HL-60/S4 (cell line): ENCODE measurements around the gene MAN1C1.

ENCODE experiments used
- in situ Hi-C: fragments of 300-500 bp; cut with MboI; formaldehyde crosslinking; loops from 2 replicates; pipeline ENCODE4 v1.14.3; 2022; ENCODE audit warnings: low sequenced_read_pairs

The MAN1C1 gene

DNA sequence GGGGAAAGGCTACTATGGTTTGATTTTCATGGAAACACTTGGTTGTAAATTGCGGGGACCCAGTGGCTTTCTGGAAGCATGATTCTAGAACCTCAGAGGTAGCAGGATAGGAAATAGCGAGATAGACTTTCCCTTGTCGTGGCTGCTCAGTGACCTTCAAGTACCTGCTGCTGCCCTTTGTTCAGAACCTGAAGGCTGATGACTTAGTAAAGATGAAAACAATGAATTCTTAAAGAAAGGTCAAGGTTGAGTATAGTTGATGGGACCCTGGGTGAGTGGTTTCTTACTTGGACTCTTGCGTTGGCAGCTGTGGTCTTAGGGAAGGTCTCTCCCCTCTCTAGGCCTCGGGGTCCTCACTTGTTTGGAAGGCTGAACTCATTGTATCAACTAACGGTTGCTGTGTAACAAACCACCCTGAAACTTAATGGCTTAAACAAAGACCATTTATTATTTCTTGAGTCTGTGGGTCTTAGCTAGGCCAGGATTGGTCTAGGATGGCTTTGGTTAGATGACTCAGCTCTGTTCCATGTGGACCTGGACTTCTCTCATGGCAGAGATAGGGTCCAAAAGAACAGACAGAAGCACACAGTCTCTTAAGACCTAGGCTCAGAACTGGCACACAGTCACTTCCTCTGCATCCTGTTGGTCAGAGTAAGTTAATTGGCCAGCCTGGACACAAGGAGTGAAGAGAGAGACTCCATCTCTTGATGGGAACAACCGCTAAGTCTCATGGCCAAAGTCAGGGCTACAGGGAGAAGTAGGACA is 94.2 kb downstream of the MAN1C1 start:
- in situ Hi-C loops, result no loop called here

DNA sequence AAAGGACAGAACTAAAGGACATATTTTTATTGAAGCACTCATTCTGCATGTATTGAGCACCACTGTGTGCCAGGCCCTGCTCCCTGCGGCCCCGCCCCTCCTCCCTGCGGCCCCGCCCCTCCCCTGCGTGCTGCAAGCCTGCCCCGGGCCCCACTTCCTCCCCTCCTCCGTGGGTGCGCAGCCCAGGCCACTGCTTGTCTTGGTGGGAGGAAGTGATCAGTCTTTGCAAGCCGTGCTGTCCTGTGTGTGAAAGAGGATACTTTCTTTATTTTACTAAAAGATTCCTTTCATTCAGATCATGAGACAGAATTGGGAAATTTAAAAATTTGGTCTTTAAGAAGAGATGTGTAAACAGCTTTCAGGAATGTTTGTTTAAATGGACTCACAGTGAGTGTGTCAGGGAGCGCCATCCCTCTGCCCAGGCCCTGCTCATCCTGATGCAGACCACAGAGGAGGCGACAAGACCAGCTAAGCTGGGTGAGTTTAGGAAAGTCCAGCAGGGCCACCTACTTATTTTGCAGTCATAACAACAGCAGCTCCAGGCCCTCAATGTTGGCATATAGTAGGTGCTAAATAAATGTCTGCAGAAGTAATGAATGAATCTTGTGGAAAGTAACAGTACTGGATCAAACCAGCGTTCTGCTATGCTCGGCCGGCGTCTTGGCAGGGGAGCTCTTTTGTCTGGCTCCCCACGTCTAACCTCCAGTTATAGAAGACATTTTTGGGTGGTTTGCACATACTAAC is 95.1 kb downstream of the MAN1C1 start:
- in situ Hi-C loops, result no loop called here

DNA sequence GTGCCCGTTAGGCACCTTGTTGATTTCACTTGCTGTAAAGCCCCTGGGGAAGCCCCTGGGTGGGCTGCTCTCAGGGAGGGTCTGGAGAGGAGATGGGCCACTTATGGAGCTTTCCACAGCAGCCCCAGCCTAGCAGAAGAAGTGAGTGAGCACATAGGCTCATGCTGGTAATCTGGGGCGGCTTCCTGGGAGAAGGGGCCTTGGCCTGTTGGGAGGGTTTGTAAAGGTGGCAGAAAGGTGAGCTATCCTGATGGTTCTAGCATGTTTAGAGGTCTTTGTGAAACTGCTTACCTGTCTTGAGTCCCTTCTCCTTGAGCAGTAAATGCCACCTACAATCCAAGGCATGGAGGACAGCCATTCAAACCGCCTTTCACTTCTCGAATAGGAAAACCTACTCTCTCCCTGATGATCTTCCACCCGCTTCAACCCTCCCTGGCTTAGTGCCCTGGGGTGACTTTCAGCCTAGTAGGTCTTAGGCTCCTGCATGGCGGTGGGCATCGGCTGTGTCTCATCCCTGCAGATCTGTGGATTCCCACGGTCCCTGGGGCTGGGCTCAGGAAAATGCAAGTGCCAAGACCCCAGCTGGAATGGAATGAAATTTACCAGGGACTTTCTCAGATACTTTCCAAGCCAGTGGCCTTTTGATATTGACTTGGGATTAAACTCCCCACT is 95.8 kb downstream of the MAN1C1 start:
- in situ Hi-C loops, result no loop called here

DNA sequence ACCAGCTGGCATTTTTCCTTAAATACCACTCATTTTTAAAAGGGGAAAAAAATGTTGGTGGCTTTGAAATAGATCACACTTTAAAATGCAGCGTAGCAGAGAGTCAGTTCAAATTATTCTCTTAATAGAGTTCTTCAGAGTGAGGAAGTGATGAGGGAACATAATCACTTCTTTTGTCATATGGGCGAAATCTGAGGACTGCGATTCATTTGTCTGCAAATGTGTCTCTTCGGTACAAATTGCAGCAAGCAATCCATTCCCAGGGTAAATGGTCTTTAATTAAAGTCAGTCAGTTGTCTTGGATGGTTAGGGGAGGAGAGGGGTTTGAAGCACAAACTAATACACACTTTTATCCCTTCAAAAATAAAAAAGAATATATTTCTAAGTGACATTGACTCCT is 97.4 kb downstream of the MAN1C1 start:
- in situ Hi-C loops, result no loop called here

DNA sequence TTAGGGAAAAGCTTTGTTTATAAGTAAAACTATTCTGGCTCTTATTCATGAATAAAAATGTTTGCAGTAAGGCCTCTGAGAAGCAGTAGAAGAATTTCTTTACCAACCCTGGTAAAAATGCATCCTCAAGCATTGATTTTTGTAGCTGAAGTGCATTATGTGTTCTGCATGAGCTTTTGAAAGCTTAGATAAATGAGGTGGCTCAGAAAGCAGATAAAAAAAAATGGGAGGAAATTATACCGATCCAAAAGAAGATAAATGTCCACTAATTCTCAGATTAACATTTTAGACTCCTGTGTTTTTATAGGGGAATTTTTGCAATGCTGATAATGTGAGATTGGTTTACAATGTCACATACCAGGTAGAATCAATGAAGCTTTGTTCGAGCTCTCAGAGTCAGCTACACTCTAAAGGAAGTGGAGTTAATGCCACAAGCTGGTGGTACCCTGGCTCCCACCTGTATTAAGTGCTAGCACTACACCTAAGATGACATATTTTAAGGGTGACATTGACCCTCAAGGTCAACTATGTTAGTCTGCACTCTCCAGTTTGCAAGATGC is 97.9 kb downstream of the MAN1C1 start:
- in situ Hi-C loops, result no loop called here

DNA sequence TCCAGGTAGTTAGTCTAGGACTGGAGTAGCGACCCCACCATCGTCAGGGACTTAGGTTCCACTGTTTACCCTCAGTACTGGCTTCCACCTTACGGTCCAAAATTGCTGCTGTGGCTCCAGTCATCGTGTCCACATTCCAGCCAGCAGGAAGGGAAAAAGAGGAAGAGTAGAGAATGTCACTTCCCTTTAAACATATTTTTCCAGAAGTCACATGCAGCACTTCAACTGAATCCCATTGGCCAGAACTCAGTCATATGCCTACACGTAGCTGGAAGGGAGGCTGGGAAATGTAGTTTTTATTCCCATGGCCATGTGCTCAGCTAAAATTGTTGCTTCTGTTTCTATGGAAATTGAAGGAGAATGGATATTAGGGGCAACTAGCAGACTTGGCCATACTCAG is 99.3 kb downstream of the MAN1C1 start:
- in situ Hi-C loops, result no loop called here

DNA sequence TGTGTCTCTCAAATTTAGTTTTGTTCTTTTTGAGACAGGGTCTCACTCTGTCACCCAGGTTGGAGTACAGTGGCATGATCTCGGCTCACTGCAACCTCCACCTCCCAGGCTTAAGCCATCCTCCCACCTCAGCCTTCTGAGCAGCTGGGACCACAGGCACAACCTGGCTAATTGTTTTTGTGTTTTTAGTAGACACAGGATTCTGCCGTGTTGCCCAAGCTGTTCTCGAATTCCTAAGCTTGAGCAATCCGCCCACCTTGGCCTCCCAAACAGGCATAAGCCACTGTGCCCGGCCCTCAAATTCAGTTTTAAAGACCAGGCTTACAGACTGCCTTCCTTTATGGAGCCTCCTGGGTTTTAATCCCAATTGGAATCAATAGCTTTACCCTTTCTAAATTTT is 99.7 kb downstream of the MAN1C1 start:
- in situ Hi-C loops, result no loop called here

DNA sequence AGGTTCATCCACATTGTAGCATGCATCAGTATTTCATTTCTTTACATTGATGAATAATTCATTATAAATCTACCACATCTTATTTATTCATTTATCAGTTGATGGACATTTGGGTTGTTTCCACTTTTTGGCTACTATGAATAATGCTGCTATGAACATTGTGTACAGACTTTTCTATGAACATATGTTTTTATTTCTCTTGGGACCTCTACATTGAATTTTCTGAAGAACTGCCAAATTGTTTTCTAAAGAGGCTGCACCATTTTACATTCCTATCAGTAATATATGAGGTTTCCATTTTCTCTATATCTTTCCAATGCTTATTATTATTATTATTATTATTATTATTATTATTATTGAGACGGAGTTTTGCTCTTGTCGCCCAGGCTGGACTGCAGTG is 102.1 kb downstream of the MAN1C1 start:
- in situ Hi-C loops, result no loop called here

DNA sequence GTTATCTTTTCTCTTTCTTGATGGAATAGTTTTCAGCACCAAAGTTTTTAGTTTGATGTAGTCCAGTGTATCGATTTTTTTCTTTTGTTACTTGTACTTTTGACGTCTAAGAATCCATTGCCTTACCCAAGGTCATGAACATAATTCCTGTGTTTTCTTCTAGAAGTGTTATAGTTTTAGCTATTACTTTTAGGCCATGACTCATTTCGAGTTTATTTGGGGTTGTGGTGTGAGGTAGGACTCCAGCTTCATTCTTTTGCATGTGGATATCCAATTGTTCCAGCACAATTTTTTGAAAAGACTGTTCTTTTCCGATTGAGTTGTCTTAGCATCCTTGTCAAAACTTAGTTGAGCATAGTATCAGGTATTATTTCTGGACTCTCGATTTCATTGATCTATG is 104.0 kb downstream of the MAN1C1 start:
- in situ Hi-C loops, result no loop called here

DNA sequence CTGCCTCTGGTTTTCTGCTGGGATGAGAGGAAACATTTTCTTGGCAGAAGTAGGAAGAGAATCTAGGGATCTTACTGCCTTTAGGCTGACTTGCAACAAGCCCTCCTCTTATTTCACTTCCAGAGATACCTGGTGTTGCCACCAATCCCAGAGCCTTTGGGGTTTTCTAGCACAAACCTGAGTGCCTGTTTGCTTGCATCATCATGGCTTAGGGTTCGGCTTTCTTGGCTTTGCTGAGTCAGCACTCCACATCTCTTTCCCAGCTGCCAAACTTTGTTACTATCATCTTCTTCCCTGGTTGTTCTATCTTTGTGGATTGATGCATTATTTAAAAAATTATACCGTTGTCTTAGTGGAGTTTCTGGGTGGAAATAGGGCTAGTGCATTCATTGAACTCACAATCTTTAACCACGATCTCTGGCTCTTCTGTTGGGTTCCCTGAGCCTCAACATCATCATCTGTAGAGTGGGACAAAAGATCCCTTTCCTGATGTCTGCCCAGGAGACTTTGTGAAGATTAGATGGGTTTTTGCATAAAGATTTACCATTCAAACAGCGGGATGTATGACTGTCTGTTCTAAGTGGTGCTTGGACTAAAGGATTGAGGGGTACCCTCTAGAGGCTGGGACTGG is 106.8 kb downstream of the MAN1C1 start:
- in situ Hi-C loops, result no loop called here

DNA sequence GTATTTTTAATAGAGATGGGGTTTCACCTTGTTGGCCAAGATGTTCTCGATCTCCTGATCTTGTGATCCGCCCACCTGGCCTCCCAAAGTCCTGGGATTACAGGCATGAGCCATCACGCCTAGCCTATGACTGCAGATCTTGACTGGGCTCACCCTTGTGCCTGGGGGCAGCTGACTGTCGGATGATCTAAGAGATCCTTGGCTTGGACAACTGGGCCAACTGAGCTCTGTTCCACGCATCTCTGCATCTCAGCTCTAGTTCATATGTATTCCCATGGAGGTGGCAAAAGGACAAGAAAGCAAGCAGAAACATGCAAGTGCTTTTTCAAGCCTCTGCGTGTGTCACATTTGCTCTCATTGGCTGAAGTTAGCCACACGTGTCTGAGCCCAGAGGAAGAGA is 107.6 kb downstream of the MAN1C1 start:
- in situ Hi-C loops, result no loop called here

DNA sequence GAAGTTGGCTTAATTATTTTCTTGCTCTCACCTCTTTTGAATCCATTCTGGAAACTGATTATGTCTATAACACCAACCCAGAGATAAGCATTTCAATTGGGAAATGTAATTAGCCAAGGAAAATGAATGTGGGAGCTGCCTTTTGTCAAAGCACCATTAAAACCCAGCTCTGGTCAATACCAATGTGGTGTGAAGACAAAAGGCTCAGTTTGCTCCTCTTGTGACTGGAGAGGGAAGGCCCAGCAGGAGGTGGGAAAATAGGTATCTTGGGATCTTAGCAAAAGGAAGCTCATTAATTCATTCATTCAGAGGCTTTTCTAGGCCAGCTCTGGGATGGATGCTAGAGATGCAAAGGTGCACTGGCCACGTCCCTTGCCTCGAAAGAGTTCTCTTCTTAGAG is 108.4 kb downstream of the MAN1C1 start:
- in situ Hi-C loops, result no loop called here

DNA sequence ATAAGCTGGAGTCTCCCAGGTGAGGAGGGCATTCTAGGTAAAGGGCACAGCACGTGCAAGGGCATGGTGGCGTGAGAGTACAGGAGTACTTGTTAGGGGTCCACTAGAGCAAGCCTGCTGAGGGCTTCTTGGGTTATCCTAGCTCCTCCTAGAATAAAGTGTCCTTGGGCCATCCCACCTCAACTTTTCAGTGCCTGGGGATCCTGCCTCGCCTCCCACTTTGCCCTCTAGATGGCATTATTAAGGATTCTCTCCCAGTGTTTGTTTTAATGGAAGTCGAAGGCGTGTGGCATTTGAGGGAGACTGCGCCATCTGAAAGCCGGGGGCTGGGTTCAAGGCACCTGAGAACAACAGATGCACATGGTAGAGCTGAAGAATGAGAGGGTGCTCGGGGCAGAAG is 108.9 kb downstream of the MAN1C1 start:
- in situ Hi-C loops, result no loop called here

DNA sequence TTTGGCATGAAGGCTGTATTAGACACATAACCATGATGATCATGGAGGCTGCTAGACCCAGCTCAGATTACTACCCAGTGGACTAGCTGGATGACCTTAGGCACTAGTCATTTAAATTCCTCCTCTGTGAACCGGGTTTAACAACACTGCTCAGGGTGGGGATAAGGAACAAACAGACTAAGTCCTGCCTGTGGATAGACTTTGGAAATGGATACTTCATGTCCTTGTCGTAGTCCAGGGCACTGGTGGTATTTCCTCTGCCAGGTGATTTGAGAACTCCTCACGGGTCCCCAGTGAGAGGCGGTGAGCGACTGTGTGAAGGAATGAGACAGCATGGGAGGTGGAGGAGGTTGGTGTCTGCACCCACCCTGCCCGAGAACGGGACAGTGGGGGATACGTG is 110.5 kb downstream of the MAN1C1 start:
- in situ Hi-C loops, result no loop called here

DNA sequence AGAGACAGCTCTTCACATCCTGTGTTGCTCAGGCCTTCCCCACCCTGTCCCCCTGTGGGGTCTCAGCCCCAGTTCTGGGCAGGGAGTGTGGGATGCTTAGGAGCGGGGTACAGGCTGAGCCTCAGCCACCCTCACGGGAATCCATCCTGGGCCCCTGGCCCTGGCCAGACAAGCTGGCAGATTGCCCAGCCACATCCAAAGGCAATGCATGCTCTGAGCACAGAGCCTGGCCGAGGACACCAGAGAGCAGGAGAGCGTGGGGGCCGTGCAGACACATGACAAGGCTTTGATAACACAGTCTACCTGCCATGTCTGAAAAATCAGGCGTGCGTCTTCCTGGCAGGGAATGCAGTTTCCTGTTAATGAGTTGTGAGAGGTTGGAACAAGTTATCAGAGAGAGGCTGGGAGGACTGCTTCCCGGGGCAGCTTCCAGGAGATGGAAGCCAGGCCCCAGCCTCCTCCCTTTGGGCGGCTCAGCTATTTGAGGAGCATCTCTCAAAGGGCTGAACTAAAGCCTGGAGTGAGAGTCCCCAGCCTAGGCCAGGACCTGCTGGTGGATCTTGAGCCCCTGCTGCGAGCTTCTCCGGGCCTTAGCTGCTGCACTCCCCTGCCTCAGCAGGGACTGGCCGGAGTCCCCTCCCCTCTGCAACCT is 111.2 kb downstream of the MAN1C1 start:
- in situ Hi-C loops, result no loop called here

DNA sequence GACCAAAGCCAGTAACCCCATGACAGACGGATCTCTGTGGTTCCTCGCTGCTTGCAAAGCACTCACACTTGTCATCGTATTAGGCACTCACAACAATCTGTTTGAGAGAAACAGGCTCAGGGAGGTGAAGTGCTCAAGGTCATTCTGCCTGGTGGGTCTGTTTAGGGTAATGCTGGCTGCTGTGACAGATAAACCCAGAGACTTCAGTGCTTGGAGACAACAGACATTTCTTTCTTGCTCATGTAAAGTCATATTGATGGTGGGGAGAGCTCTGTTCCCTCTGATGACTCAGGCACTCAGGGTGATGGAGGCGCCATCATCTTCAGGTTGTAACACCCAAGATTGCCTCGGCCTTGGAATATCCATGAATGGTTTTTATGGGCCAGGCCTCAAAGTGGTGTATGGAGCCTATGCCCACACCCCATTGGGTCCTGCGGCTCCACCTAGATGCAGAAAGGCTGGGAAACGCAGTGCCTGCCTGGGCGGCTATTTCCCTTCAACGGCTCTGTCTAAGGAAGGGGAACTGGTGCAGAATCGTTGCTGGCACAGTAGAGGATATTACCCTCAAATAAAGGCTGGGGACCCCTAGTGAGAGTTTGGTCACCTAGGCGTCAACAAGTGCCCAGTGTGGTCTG is 111.8 kb downstream of the MAN1C1 start:
- in situ Hi-C loops, result no loop called here

DNA sequence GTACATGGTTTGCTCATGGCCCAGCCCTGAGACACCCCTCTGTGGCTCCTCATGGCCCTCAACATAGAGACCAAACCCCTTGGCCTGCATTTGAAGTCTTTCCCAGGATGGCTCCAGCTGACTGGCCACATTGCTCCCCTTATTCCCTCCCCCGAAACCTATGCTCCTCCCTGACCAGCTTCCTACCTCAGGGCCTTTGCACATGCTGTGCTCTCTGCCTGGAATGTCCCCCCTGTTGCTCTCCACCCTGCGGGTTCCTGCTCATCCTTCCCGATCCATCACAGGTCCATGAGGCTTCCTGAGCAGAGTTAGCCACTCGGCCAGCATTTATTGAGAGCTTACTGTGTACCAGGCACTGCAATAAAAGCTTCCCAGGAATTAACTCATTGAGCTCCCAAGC is 112.5 kb downstream of the MAN1C1 start:
- in situ Hi-C loops, result no loop called here

DNA sequence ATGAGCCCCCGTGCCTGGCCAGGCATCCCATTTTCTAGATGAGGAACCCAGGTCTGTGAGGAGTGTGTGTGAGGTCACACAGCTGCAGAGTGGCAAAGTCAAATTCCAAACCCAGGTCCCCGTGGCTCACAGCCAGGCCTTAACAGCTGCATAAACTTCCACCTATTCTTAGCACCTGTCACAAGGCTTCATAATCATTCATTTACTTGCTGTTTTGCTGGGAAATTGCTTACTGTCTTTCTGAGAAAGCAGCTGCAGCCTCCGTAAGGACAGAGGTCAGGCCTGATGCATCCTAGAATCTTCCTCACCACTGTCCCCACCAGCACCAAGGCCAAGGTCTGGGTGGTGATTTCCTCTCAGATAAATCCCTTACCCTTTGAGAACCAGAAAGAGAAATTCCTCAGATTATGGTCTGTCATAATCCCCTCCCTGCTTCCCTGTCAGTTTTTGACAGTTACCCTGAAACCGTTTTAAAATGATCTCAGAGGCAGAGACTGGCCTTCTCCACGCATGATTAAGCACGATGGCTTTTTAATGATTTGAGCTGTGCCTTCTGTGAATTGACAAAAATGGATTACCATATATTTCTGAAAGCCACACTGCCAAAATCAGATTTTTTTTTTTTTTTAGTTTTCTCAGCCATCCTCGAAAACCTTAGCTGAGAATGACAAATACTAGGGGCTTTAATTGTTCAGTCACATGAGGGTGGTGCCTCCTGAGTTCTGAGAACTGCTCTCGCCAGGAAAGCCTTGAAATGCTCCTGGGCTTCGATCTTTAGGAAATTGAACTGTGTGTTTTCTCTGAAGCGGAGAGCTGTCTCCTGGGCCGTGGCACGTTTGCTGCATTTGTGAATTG is 113.4 kb downstream of the MAN1C1 start:
- in situ Hi-C loops, result no loop called here

DNA sequence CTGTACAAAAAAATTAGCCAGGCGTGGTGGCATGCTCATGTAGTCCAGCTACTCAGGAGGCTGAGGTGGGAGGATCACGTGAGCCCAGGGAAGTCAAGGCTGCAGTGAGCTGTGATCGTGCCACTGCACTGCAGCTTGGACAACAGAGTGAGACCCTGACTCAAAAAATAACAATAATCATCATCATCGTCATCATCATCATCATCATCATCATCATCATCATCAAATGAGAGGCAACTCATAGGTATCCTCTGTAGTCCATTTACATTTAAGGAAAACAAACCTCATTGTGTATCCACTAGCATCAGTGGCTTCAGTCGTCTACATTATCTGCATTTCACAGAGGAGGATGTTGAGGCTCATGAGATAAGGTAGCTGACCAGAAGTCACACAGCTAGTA is 114.6 kb downstream of the MAN1C1 start:
- in situ Hi-C loops, result no loop called here
